ENCODE measurements around the gene HMGXB3. TPM values are rescaled to one million over a fixed set of nuclear protein-coding genes. Genes with fewer than 3 reads are reported as not detected.

Gene HMGXB3
- total and polyA plus RNA-seq, 4 donors, result 28.3 to 36.9 (median 31.3) TPM

Small RNA genes lying within 50 kb of the gene (small RNA-seq; reads per million reads assigned to genes)
- not detected for gene RF00019 (ENCODE audit: low replicate concordance)

Other genes with a start within 250 kb of the HMGXB3 start
- gene PDE6A, start 55.9 kb upstream of the HMGXB3 start, total RNA-seq, result under 1 TPM; 0.10 to 0.44 TPM
- under 1 TPM; 0.06 to 0.24 TPM for gene PDE6A, start 55.9 kb upstream of the HMGXB3 start, polyA plus RNA-seq (ENCODE audit: insufficient read length in 2 of 2)
- 100 to 1,000 TPM in 1 of 2 donors, 10 to 100 TPM in 1; 85.6 to 173 TPM for gene SLC26A2, start 40.0 kb upstream of the HMGXB3 start, total RNA-seq
- 10 to 100 TPM in 1 of 2 donors, 1 to 10 TPM in 1; 9.3 to 18.0 TPM for gene SLC26A2, start 40.0 kb upstream of the HMGXB3 start, polyA plus RNA-seq (ENCODE audit: insufficient read length in 2 of 2)
- gene TIGD6, start 85 bp upstream of the HMGXB3 start, total RNA-seq, result 1 to 10 TPM; 5.4 to 7.5 TPM
- 1 to 10 TPM; 4.2 to 5.5 TPM for gene TIGD6, start 85 bp upstream of the HMGXB3 start, polyA plus RNA-seq (ENCODE audit: insufficient read length in 2 of 2)
- 10 to 100 TPM; 16.8 to 40.7 TPM for gene CSF1R, start 85.8 kb downstream of the HMGXB3 start, total RNA-seq
- 10 to 100 TPM; 54.8 to 66.5 TPM for gene CSF1R, start 85.8 kb downstream of the HMGXB3 start, polyA plus RNA-seq (ENCODE audit: insufficient read length in 2 of 2)
- 100 to 1,000 TPM in 1 of 2 donors, 10 to 100 TPM in 1; 53.0 to 121 TPM for gene PDGFRB, start 155.1 kb downstream of the HMGXB3 start, total RNA-seq
- gene PDGFRB, start 155.1 kb downstream of the HMGXB3 start, polyA plus RNA-seq (ENCODE audit: insufficient read length in 2 of 2), result 10 to 100 TPM; 83.5 to 86.9 TPM
- under 1 TPM in 1 of 2 donors, not detected in 1; 0.28 TPM for gene CDX1, start 166.0 kb downstream of the HMGXB3 start, total RNA-seq
- not detected for gene CDX1, start 166.0 kb downstream of the HMGXB3 start, polyA plus RNA-seq (ENCODE audit: insufficient read length in 2 of 2)
- 10 to 100 TPM in 1 of 2 donors, 1 to 10 TPM in 1; 4.4 to 11.3 TPM for gene SLC6A7, start 189.3 kb downstream of the HMGXB3 start, total RNA-seq
- 10 to 100 TPM; 23.1 to 33.1 TPM for gene SLC6A7, start 189.3 kb downstream of the HMGXB3 start, polyA plus RNA-seq (ENCODE audit: insufficient read length in 2 of 2)